GM12875 (cell line): ENCODE results near the gene CD40.

Experiments
- H3K4me3 ChIP-seq: one replicate; pipeline ENCODE4 v1.5.1; 2011; ENCODE audit warnings: low read depth, low read length, control low read depth
- TF ChIP-seq, protein P1 (sequence below): IDR thresholded peaks from 2 replicates; pipeline ENCODE4 v1.5.1; 2011; ENCODE audit warnings: low read depth, mild to moderate bottlenecking, control low read depth, inconsistent platforms, low read length, moderate library complexity, borderline replicate concordance; ENCODE audit not compliant: insufficient read depth

The CD40 gene

DNA sequence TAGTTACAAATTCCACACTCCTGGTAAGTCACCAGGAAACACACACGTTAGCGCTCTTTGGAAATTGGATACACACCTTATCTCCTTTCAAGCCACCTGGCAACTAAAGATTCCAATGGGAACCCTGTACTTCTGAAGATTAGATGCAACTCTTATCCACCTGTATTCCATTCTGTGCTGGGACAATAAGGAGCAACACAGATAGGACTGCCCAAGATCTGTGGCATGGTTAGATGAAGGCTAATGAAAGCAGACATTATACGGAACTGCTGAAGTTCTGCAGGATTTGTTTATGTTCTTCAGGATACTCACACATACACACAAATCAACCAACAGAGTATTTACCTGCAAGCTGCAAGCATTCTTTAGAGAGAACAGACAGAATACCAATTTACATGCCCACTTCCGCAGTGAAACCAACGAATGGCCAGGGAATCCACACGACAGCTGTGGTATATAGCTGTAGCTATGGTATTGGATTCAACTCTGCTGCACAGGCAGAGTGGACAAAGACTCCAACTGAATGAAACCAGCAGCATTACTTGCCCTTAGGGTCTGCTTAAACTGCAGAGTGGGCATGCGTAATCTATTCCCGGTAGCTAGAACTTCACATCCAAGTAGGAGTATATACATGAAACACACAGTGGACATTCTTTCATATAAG lies 40.3 kb upstream of the CD40 start:
- TF ChIP-seq, protein P1, sequence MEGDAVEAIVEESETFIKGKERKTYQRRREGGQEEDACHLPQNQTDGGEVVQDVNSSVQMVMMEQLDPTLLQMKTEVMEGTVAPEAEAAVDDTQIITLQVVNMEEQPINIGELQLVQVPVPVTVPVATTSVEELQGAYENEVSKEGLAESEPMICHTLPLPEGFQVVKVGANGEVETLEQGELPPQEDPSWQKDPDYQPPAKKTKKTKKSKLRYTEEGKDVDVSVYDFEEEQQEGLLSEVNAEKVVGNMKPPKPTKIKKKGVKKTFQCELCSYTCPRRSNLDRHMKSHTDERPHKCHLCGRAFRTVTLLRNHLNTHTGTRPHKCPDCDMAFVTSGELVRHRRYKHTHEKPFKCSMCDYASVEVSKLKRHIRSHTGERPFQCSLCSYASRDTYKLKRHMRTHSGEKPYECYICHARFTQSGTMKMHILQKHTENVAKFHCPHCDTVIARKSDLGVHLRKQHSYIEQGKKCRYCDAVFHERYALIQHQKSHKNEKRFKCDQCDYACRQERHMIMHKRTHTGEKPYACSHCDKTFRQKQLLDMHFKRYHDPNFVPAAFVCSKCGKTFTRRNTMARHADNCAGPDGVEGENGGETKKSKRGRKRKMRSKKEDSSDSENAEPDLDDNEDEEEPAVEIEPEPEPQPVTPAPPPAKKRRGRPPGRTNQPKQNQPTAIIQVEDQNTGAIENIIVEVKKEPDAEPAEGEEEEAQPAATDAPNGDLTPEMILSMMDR, result no peak
- no peak overlapping the region for H3K4me3 ChIP-seq

DNA sequence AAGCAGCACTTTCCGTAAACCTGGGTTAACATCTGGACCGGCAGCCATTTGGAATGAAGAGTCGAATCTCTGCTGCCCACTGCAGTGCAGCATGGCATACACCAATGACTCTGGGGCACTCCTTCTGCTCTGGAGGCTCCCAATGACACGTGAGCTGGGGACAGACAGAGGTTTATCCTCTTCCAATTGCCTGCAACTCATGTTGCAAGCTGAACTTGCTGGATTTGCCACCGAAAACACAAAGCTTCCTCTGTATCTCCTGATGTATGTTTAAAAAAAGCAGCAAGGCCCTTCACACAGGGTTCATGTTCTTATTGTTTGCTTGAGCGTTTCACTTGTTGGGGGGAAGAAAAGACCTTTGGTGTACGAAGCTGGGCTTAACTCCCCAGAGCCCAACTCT lies 39.2 kb upstream of the CD40 start:
- no peak overlapping the region for H3K4me3 ChIP-seq
- TF ChIP-seq, protein P1, result no peak

DNA sequence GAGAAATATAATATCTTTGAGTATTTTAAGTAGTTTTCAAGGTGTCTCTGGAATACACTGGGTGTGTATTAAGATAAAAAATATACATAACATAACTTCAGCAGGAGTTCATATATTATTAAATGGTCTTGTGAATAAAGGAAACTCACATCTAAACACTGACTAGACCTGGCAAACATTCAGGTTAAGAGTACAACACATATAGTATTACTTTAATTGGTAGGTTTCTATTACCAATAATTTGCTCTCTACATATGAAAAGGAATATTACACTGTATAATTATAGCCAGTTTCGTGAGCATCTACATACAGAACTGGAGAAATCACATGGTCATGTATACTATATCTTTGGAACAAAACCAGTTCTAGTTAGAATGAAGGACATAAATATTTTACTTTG lies 37.0 kb upstream of the CD40 start:
- no peak overlapping the region for H3K4me3 ChIP-seq
- TF ChIP-seq, protein P1, result no peak

DNA sequence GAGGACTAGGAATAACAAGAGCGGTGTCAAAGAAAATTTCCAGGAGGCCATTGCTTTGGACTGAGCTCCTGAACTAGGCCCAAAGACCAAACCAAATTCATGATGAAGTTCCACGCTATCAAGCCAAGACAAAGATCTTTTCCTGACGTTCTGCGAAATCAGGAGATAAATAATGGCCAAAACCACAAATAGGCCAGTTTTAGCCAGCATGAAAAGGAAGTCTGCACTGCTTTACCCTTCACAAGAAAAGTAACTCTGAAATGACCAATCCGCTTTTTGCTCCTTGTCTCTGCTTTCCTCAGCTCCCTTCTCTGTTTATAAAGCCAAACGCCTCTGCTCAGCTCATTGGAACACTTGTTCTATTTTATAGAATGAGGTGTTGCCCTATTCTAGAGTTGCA lies 35.0 kb upstream of the CD40 start:
- H3K4me3 ChIP-seq, result no peak overlapping the region
- TF ChIP-seq, protein P1, result no peak

DNA sequence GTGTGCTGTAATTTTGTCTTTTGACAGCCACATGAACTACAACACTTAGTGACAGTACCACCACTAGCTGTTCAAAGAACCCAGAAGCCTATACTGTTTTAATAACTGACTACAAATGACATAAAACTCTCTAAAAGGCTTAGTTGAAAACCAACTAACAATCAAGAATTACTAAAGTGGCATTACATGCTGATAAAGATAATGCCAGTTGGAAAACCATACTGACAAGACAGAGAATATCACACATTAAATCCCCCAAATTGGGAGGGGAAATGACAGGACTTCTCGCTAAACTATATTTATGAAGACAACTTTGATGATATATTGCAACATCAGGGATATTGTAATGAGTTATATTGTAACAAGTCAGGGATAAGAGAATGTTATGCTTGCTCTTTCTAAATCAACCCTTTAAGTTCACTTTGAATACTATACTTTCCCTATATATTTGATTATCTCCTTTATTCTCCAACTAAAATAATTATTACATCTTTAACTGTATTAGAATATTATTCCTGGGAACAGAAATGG lies 34.5 kb upstream of the CD40 start:
- H3K4me3 ChIP-seq, result no peak overlapping the region
- TF ChIP-seq, protein P1, result no peak

DNA sequence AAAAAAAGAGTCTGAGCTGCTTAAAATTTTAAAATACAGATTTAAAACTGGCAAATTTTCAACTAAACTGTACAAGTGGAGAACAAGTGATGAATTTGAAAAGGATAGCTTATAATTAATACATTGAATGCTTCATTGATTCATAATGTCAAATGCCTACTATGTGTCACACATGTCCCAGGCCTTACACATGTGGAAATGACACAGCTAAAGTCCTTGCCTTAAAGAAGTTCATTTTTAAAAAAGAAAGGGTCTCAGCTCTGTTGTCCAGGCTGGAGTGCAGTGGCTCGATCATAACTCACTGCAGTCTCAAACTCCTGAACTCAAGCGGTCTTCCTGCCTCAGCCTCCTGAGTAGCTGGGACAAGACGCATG lies 33.3 kb upstream of the CD40 start:
- TF ChIP-seq, protein P1, result no peak
- no peak overlapping the region for H3K4me3 ChIP-seq

DNA sequence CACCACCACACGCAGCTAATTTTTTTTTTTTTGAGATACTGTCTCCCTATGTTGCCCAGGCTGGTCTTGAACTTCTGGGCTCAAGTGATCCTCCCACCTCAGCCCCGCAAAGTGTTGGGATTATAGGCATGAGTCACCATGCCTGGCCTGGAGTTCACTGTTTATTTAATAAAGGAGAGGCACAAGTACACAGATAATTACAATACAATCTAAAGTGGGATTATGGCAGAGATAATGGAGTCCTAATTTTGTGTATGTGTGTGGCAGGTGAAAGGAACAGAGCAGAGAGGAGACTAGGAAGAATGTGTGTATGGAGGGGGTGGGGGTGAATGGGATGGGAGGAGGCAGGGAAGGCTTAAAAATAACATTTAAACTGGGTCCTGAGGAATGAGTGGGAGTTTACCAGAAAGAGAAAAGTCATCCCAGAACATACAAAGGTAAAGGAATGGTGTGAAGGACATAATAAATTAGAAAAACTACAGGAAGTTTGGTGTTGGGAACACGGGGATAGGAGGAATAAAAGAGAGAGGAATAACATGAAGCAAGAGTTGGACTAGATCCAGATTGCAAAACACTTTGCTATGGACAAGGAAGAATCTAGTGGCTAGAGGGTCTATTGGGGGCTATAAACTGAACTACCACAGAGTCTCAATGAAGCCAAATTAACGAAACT lies 32.8 kb upstream of the CD40 start:
- no peak overlapping the region for H3K4me3 ChIP-seq
- TF ChIP-seq, protein P1, result no peak
